ENCODE results near the gene PDCD1.

DNA sequence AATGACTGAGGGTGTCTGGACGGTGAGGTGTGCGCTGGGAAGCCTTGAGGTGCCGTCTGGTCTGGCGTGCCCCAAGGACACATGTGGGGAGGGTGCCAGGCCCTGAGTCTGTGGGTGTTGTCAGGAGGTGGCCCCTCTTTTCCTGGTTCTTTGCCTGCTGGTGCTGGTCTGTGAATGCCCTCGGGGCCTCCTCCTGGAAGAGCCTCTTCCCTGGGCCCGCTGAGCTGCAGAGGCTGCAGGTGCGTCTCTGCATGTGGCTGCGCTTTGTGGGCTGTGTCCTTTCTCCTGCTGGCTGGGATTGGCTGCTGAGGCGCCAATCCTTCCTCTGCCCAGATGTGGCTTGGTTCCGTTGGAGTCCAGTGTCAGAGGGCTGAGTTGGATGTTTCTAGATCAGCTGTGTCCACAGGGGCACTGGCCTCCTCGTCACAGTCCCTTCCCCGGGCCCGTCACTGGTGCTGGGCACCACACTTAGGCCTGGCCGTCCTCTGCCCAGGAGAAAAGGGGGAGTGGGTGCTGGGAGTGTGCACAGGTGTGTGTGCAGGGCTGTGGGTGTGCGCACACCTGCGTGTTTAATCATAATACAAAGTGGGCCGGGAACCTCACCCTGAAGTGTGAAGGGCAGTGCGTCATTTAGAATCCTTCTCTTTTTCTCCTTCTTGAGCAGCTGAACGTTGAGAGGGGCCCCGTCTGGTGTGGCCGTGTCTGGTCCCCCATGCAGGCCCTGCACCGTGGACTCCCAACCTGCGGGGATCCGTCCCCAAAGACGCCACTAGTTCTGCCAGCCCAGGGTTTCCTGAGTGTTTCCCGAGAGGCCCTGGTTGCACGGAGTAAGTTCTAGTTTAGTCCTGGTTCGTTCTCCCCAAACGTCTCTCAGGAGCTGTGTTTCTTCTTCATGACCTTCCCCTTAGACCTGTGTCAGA lies 46.4 kb upstream of the PDCD1 start:
- TF ChIP-seq EZH2 (IDR thresholded peaks at IDR 0.05; ENCODE audit: insufficient read depth, poor library complexity, severe bottlenecking) (no peak), EZH2phosphoT487 (IDR thresholded peaks at IDR 0.05; ENCODE audit: insufficient read depth, low read depth) (no peak)
